Subcutaneous abdominal adipose tissue (tissue), 5 donors: ENCODE data around the gene ALAS1.

ENCODE experiments used
- H3K27ac ChIP-seq: one replicate; pipeline ENCODE4 v1.7.0; 2013; ENCODE audit warnings: low read depth, mild to moderate bottlenecking, inconsistent platforms, low read length, moderate library complexity
- H3K27me3 ChIP-seq, 5 donors: one replicate each; pipeline ENCODE4 v1.7.0; 2013; ENCODE audit warnings: low read length in 5 of 5, inconsistent platforms in 1 of 5; ENCODE audit not compliant: control insufficient read depth in 5 of 5, insufficient read depth in 4 of 5
- H3K36me3 ChIP-seq, 5 donors: one replicate each; pipeline ENCODE4 v1.7.0; 2013; ENCODE audit warnings: low read length in 5 of 5; ENCODE audit not compliant: control insufficient read depth in 5 of 5, insufficient read depth in 5 of 5
- H3K4me1 ChIP-seq, 5 donors: one replicate each; pipeline ENCODE4 v1.7.0; 2013; ENCODE audit warnings: low read length in 5 of 5, mild to moderate bottlenecking in 3 of 5, moderate library complexity in 1 of 5; ENCODE audit not compliant: control insufficient read depth in 5 of 5, insufficient read depth in 5 of 5
- H3K4me3 ChIP-seq, 5 donors: one replicate each; pipeline ENCODE4 v1.7.0; 2013; ENCODE audit warnings: low read length in 5 of 5, low read depth in 1 of 5
- H3K9ac ChIP-seq, 5 donors: one replicate each; pipeline ENCODE4 v1.7.0; 2013; ENCODE audit warnings: low read length in 5 of 5, mild to moderate bottlenecking in 4 of 5, moderate library complexity in 3 of 5
- H3K9me3 ChIP-seq, 5 donors: one replicate each; pipeline ENCODE4 v1.7.0; 2013; ENCODE audit warnings: low read length in 5 of 5; ENCODE audit not compliant: control insufficient read depth in 5 of 5
- donor health status: healthy.
- donor health status: healthy.
- donor health status: healthy.
- donor health status: healthy.
- donor health status: healthy.

Gene ALAS1

GRCh38 chr3:52210037-52210436 lies 12.1 kb downstream of the ALAS1 start:
- no peaks in the 10 kb centered on the region for H3K9me3 ChIP-seq
- H3K4me3 ChIP-seq: no peak overlapping the region
- H3K27me3 ChIP-seq: no peaks in the 10 kb centered on the region
- peaks cover 31 to 98% (median 92%) of the 10 kb centered on the region in 5 donors for H3K36me3 ChIP-seq
- H3K9ac ChIP-seq: no peak overlapping the region
- H3K27ac ChIP-seq: peak overlapping the region; percentile 37
- H3K4me1 ChIP-seq: peaks cover 0 to 25% (median 20%) of the 10 kb centered on the region in 5 donors

DNA sequence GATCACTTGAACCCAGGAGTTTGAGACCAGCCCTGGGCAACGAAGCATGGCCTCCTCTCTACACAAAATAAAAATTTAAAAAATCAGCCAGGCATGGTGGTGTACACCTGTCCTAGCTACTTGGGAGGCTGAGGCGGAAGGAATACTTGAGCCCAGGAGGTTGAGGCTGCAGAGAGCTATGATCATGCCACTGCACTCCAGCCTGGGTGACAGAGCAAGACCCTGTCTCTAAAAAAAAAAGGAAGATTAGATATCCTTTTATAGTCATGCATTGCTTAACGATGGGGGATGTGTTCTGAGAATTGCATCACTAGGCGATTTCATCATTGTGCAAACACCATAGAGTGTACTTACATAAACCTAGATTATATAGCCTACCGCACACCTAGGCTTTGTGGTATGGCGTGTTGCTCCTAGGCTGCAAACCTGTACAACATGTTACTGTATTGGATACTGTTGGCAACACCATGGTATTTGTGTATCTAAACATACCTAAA lies 12.6 kb downstream of the ALAS1 start:
- H3K27me3 ChIP-seq: no peaks in the 10 kb centered on the region
- peak overlapping the region; percentile 37 for H3K27ac ChIP-seq
- no peak overlapping the region for H3K9ac ChIP-seq

DNA sequence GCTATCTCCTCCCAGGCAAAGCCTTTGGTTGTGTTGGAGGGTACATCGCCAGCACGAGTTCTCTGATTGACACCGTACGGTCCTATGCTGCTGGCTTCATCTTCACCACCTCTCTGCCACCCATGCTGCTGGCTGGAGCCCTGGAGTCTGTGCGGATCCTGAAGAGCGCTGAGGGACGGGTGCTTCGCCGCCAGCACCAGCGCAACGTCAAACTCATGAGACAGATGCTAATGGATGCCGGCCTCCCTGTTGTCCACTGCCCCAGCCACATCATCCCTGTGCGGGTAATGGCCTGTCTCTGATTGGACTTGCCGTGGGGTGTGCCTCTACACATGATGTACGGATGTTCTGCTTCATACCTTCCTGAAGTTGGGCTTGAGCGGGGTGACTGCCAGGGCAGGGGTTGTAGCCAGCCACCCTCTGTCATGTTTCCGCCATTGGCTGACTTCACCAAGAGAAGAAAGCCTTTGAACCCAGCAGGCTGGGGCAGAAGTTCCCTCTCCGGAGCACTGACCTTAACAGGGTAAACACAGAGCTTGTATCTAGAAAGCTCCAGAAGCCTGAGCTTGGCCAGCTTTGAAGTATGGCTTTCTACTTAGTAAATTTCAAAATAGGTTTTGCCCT lies 13.4 kb downstream of the ALAS1 start:
- H3K4me3 ChIP-seq: no peak overlapping the region
- no peaks in the 10 kb centered on the region for H3K9me3 ChIP-seq
- peaks cover 20 to 92% (median 85%) of the 10 kb centered on the region in 5 donors for H3K36me3 ChIP-seq
- peak overlapping the region in 1 of 5 donors; percentile 9 for H3K9ac ChIP-seq
- peaks cover under 1 to 38% (median 34%) of the 10 kb centered on the region in 5 donors for H3K4me1 ChIP-seq
- H3K27ac ChIP-seq: no peak overlapping the region
- H3K27me3 ChIP-seq: no peaks in the 10 kb centered on the region

More for the DNA sequence above, 12.6 kb downstream of the ALAS1 start:
- H3K36me3 ChIP-seq: peaks cover 26 to 98% (median 92%) of the 10 kb centered on the region in 5 donors
- no peaks in the 10 kb centered on the region for H3K9me3 ChIP-seq
- no peak overlapping the region for H3K4me3 ChIP-seq
- peaks cover 0 to 30% (median 26%) of the 10 kb centered on the region in 5 donors for H3K4me1 ChIP-seq

DNA sequence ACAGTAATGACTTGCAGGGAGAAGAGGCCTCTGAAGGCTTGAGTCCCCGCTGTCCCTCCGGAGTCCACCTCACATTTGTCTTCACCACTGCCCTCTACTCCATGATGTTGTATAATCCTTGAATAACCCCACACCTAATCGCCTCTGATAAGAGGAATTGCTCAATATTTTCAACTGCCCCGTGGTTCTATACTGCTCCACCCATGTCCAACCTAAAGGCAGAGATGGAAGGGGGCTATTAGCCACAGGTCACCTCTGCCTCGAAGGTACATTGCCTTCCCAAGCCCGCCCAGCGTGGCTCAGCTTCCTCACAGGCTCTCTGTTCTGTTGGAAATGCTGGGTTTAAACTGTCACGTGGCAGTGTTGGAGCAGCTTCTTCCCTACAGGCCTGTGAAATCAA lies 15.0 kb downstream of the ALAS1 start:
- Histone ChIP-seq H3K4me3 (no peak overlapping the region), H3K36me3 (peaks cover 13 to 78% (median 72%) of the 10 kb centered on the region in 5 donors), H3K27me3 (no peaks in the 10 kb centered on the region), H3K27ac (no peak overlapping the region), H3K4me1 (peaks cover 11 to 54% (median 50%) of the 10 kb centered on the region in 5 donors), H3K9ac (no peak overlapping the region), H3K9me3 (no peaks in the 10 kb centered on the region)

DNA sequence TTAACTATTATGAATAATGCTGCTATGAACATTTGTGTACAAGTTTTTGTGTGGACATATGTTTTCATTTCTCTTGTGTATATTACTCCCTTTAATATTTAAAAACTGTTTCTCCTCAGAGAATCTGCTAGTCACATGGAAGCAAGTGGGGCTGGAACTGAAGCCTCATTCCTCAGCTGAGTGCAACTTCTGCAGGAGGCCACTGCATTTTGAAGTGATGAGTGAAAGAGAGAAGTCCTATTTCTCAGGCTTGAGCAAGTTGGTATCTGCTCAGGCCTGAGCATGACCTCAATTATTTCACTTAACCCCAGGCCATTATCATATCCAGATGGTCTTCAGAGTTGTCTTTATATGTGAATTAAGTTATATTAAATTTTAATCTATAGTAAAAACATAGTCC lies 15.9 kb downstream of the ALAS1 start:
- Histone ChIP-seq H3K9me3 (no peaks in the 10 kb centered on the region), H3K4me1 (peaks cover 14 to 61% (median 59%) of the 10 kb centered on the region in 5 donors), H3K27me3 (no peaks in the 10 kb centered on the region), H3K27ac (peak overlapping the region; percentile 78), H3K4me3 (no peak overlapping the region), H3K9ac (no peak overlapping the region), H3K36me3 (peaks cover 6 to 70% (median 64%) of the 10 kb centered on the region in 5 donors)

- H3K4me1 ChIP-seq: peaks cover 14 to 67% (median 57%) of the 10 kb centered on the region in 5 donors
- H3K9me3 ChIP-seq: no peaks in the 10 kb centered on the region
- H3K9ac ChIP-seq: no peak overlapping the region
- H3K36me3 ChIP-seq: peaks cover 5 to 55% (median 52%) of the 10 kb centered on the region in 5 donors
- H3K27me3 ChIP-seq: no peaks in the 10 kb centered on the region
- H3K4me3 ChIP-seq: no peak overlapping the region
- H3K27ac ChIP-seq: peak overlapping the region; percentile 78
Observed at GRCh38 chr3:52215351-52215750, 17.4 kb downstream of the ALAS1 start.

DNA sequence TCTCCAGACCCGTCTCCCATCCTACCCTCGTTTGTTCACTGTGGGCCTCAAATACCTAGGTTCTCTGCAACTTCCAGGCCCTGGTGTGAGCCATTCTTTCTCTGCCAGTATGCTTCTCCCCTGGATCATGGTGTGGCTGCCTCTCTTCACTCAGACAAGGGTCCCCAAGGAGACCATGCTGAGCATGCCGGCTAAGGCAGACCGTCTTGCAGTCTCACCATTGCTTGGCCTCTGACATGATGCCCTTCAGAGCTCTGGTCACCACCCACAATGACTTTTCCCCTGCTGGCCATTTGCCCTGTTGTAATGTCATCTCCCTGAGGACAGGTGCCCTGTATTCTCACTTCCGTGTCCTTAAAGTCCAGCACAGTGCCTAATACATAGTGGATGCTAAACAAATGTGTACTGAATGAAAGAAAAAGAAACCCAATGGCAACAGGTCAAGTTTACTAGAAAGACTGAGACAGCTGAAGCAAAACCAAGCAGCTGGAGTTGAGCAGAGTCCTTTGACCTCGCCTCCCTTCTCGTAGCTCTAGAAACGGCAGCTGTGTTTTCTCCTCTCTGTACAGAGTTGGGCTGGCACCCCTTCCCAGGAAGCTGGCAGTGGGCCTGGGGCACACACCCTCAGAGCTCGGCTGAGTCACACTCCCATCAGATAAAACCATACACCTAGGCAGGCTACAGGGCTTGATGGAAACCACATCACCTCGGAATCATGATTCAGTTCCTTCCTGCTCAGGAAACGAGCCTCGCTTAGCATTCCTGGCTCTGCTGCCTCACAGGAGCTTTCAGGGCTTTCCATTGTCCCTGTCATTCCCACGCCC lies 18.8 kb downstream of the ALAS1 start:
- peak overlapping the region in 3 of 5 donors; percentile 10 to 46 (median 44) for H3K4me3 ChIP-seq
- H3K27ac ChIP-seq: peak overlapping the region; percentile 78
- no peaks in the 10 kb centered on the region for H3K27me3 ChIP-seq
- peak overlapping the region in 3 of 5 donors; percentile 46 to 59 (median 52) for H3K9ac ChIP-seq
- H3K36me3 ChIP-seq: peaks cover 3 to 41% (median 38%) of the 10 kb centered on the region in 5 donors
- no peaks in the 10 kb centered on the region for H3K9me3 ChIP-seq
- peaks cover 17 to 80% (median 58%) of the 10 kb centered on the region in 5 donors for H3K4me1 ChIP-seq

DNA sequence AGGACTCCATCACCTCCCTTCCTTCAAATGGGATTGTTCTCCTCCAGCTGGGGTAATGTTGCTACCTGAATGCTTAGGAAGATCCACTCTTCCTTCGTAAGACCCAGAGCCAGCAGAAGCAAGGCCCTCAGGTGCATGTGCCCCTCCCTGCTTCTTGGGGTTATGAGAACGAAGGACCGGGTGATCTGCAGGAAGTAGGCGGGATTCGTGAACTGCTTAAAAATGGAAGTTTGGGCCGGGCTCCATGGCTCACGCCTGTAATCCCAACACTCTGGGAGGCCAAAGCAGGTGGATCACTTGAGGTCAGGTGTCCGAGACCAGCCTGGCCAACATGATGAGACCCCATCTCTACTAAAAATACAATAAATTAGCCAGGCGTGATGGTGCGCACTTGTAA lies 19.4 kb downstream of the ALAS1 start:
- Histone ChIP-seq H3K9ac (peak overlapping the region in 2 of 5 donors; percentile 46 to 52), H3K36me3 (peaks cover 2 to 34% (median 32%) of the 10 kb centered on the region in 5 donors), H3K4me3 (peak overlapping the region in 2 of 5 donors; percentile 6 to 10), H3K27ac (peak overlapping the region; percentile 78), H3K4me1 (peaks cover 17 to 86% (median 64%) of the 10 kb centered on the region in 5 donors), H3K9me3 (no peaks in the 10 kb centered on the region), H3K27me3 (no peaks in the 10 kb centered on the region)

- Histone ChIP-seq H3K4me3 (peak overlapping the region in 4 of 5 donors; percentile 29 to 47 (median 34)), H3K9ac (peak overlapping the region in 2 of 5 donors; percentile 4 to 69), H3K27me3 (no peaks in the 10 kb centered on the region), H3K9me3 (no peaks in the 10 kb centered on the region), H3K4me1 (peaks cover 17 to 91% (median 66%) of the 10 kb centered on the region in 5 donors), H3K36me3 (peaks cover 2 to 30% (median 26%) of the 10 kb centered on the region in 5 donors), H3K27ac (peak overlapping the region; percentile 78)
Observed at GRCh38 chr3:52218026-52218425, 20.1 kb downstream of the ALAS1 start.
